NCI-H1048 (cell line): ENCODE data around the gene FHOD1.

ENCODE experiments used
- DNase-seq: peaks from one replicate; lab custom pipeline; 2025; lab: John Stamatoyannopoulos, UW

The FHOD1 gene

GRCh38 chr16:67249178-67250044, 2.1 kb upstream of the FHOD1 start:
- DNase-seq: no peak

GRCh38 chr16:67248401-67249177, 1.3 kb upstream of the FHOD1 start, which contains the start of gene SLC9A5:
Gene SLC9A5, plus strand, starts transcription at chr16:67248979. Its CDS starts 36 bp downstream, at chr16:67249015.
- no peak for DNase-seq

GRCh38 chr16:67248073-67248400, 756 bp upstream of the FHOD1 start:
- DNase-seq: no peak

- DNase-seq: no peak
Observed at GRCh38 chr16:67246756-67247191, 507 bp downstream of the FHOD1 start.

- DNase-seq: peak; percentile 3
Observed at GRCh38 chr16:67246081-67246755, 1.1 kb downstream of the FHOD1 start.

GRCh38 chr16:67245674-67246080, 1.6 kb downstream of the FHOD1 start:
- DNase-seq: no peak

GRCh38 chr16:67245186-67245585, 2.1 kb downstream of the FHOD1 start:
- no peak for DNase-seq

GRCh38 chr16:67244387-67245185, 2.7 kb downstream of the FHOD1 start:
- no peak for DNase-seq

GRCh38 chr16:67243481-67243880, 3.8 kb downstream of the FHOD1 start:
- no peak for DNase-seq

- no peak for DNase-seq
Observed at GRCh38 chr16:67242138-67242730, 5.0 kb downstream of the FHOD1 start.

GRCh38 chr16:67241008-67241900, 6.0 kb downstream of the FHOD1 start:
- DNase-seq: no peak

GRCh38 chr16:67240506-67240905, 6.8 kb downstream of the FHOD1 start:
- DNase-seq: no peak

- DNase-seq: no peak
Observed at GRCh38 chr16:67238806-67239470, 8.3 kb downstream of the FHOD1 start.

GRCh38 chr16:67238278-67238575, 9.1 kb downstream of the FHOD1 start:
- no peak for DNase-seq

- DNase-seq: no peak
Observed at GRCh38 chr16:67237396-67238277, 9.6 kb downstream of the FHOD1 start.

GRCh38 chr16:67236563-67237395, 10.5 kb downstream of the FHOD1 start:
- no peak for DNase-seq

GRCh38 chr16:67235816-67236562, 11.3 kb downstream of the FHOD1 start:
- no peak for DNase-seq
